GM21529 (cell line): Measurements from ENCODE around the gene GYS2.
"Not testable (repeated sequence)": the region's sequence is repeated elsewhere in the genome, so short reads cannot be mapped to it uniquely, and the experiment has no call there.

ENCODE experiments used
- ATAC-seq: cut with Tn5 transposase; IDR thresholded peaks from one replicate; pipeline ENCODE4 v1.9.1; 2021; ENCODE audit not compliant: unreplicated experiment

GYS2 gene

DNA sequence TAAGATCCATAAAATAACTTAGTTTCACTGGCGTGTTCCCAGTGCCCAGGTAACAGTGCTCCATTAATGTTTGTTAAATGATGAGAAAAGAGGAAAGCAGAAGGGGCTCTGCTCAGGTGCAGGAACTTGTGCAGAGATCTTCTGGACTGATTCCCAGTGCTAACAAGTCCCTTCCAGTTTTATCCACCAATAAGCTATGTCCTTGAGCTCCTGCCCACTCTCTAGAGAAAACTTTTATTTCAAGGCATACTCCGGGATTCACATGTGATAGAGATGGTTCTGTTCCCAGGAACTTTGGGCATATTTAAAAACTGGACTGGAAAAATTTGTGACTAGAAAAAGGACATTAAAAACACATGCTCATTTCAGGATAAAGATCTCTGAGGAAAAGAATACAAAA, 1.9 kb downstream of the GYS2 start:
- no peak for ATAC-seq

DNA sequence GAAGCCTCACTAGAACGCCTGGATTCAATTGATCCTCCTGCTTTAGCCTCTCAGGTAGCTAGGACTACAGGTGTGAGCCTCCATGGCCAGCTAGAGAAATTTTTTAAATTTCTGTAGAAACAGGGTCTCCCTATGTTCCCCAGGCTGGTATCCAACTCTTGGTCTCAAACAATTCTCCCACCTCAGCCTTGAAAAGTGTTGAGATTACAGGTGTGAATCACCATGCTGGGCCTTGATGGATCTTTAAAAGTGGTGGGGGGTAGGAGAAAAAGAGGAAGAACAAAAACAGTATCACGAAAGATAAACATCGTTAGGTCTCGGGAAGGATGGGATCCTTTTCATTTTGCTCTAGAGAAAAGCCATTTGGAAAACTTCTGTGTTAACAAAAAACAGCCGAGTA, 4.5 kb downstream of the GYS2 start:
- no peak for ATAC-seq

DNA sequence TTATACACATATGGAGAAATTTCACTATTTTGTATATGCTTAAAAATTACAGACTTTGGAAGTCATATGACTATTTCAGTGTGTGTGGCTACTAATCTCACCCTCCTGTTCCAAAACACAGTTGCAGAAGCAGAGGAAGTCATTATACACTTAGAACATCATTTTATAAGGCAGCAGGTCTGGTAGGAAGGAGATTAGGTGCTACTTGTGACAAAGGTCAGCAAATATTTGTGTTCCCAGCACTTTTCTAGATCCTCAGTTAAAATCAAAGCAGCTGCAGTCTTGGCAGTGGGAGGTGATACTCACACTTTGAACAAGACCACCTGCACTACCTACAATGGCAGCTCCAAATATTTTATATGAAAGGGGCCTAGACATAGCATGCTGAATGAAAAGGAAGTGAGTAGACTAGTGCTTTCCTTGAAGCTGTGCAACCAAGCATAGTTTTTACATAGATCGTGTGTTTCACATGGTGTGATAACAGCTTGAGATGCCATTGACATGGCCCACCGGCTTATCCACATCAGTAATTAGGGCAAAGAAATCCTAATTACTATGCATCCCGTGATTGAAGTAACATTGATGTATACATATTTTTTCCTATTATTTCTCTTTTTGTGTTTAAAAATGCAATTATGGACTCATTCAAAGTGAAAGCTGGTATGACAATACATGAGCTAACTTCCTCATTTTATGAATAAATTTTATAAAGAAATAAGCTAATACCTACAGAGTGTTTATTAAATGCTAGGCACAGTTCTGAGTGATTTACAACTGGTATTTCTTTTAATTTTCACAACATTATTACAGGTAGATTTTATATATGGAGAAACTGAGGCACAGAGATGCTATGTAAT, 5.3 kb downstream of the GYS2 start:
- no peak for ATAC-seq

DNA sequence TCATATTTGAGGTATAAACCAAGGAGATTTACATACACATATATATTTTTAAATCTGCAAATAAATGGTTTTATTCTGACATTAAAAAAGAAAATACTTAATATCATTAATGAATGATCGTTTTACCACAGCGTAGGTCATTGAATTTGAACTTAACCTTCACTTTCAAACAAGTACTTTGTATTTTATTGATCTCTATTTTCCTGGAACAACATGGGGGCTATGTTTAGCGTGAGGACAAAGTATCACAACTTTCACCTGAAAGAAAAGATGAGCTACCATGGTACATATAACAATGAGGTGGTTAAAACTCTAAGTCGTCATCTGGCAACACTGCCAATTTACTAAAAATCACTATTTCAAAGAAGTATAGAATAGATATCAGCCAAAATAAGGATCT, 6.0 kb downstream of the GYS2 start:
- ATAC-seq, result no peak

DNA sequence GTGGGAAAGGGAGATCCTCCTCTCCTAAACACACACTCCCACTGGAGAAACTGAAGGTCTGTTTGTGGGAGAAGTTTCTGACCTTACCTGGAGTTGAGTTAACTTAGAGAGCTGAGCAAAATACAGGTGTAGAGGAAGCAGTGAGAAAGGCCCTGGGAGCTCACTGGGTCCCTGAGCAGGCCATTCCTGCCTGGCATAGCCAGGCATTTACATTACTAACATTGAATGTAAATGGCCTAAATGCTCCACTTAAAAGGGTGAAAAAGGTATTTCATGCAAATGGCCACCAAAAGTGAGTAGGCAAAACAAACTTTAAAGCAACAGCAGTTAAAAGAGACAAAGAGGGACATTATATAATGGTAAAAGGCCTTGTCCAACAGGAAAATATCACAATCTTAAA, 9.3 kb downstream of the GYS2 start:
- not testable (repeated sequence) for ATAC-seq

DNA sequence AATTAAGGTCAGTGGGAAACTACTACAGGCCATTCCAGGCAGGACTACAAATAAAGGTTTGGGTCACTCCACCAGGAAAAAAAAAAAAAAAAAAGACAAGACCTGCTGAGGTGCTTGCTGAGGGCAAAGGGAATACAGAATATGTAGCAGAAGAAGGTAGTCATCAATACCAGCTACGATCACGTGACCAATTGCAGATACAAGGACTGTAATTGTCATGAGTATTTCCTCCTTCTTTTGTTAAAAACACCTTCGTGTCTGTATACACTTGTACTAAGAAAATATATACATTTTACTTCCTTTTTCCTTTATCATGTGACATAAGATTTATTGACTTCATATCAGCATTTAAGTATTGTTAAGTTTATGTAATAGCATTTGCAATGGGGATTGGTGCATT, 19.2 kb downstream of the GYS2 start:
- ATAC-seq, result no peak

DNA sequence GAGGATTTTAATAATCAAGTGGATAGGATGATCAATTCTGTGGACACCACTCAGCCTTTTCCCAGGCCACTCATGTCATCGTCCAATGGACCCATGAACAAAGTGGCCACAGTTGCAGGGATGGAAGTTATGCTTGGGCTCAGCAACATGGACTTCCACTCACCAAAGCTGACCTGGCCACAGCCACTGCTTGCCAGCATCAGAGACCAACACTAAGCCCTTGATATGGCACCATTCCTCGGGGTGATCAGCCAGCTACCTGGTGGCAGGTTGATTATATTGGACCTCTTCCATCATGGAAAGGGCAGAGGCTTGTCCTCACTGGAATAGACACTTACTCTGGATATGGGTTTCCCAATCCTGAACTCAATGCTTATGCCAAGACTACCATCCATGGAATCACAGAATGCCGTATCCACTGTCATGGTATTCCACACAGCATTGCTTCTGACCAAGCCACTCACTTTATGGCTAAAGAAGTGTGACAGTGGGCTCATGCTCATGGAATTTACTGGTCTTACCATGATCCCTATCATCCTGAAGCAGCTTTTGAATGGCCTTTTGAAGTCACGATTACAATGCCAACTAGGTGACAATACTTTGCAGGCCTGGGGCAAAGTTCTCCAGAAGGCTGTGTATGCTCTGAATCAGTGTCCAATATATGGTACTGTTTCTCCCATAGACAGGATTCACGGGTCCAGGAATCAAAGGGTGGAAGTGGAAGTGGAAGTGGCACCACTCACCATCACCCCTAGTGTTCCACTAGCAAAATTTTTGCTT, 20.1 kb downstream of the GYS2 start:
- not testable (repeated sequence) for ATAC-seq

DNA sequence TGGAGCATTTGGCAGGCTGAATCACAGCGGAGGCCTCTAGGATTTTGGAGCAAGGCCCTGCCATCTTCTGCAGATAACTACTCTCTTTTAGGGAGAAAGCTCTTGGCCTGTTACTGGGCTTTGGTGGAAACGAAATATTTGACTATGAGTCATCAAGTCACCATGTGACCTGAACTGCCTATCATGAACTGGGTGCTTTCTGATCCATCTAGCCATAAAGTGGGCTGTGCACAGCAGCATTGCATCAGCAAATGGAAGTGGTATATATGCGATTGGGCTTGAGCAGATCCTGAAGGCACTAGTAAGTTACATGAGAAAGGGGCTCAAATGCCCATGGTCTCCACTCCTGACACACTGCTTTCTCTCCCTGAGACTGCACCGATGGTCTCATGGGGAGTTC, 21.1 kb downstream of the GYS2 start:
- no peak for ATAC-seq

DNA sequence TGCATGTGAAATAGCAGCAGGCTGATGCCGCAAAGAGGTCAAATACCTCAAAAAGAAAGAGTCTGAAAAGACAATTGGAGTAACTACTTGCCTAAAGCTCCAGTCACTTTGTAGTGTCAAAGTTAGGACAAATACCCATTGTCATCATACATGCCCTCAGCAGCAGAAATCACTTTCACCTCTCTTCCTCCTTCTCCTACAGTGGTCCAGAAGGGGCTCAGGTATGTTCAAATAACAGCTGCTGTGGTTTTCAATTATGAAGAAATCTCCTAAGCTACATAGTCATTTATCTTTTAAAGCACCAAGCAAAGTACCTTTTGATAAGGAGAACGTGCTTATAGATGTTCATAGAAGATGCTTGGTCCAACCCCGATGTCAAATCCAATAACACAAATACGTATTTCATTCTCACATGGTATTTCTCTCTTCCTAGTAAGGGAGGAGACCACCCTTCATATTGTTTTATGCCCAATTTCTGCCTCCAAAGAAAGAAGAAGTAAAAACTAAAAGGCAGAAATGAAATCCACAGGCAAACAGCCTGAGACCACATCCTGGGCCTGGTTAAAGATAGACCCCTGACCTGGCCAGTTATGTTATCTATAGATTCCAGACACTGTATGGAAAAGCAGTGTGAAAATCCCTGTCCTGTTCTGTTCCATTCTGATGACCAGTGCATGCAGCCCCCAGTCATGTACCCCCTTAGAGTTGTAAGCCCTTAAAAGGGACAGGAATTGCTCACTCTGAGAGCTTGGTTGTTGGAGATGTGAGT, 23.7 kb downstream of the GYS2 start:
- ATAC-seq, result no peak

DNA sequence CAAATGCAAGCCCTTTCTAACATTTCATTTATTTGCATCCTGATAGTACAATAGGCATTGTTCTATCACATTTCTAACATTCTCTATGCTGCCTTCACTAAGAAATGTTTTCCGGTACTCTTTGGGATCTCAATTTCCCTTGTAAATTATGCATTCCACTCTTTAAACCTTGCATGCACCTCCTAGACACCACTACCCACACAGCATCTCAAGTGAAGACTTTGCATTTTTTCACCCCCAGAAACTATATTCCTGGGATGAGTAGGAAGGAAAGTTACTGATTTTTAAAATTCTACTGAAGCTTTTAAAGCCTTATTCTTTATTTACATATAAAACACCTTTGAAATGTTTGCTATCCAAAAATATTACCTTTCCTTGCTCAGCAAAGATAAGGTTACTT, 27.1 kb downstream of the GYS2 start:
- no peak for ATAC-seq

DNA sequence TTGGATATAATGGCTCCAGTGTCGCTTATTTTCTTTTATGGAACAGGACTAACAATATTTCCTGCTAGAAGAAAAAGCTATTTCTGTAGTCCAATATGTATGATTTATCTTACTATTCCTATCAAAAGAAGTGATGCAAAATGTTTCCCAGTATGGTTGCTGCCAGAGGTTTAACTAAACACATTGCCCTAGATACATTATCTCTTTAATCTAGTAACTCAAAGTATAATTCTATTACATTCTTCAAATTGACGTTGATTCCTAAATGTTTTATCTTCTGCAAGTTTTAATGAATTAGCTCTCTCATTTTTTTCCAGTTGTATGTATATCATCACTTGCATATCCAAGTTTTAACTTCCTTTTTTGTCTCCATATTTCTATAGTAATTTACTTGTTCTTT, 28.2 kb downstream of the GYS2 start:
- ATAC-seq, result no peak

DNA sequence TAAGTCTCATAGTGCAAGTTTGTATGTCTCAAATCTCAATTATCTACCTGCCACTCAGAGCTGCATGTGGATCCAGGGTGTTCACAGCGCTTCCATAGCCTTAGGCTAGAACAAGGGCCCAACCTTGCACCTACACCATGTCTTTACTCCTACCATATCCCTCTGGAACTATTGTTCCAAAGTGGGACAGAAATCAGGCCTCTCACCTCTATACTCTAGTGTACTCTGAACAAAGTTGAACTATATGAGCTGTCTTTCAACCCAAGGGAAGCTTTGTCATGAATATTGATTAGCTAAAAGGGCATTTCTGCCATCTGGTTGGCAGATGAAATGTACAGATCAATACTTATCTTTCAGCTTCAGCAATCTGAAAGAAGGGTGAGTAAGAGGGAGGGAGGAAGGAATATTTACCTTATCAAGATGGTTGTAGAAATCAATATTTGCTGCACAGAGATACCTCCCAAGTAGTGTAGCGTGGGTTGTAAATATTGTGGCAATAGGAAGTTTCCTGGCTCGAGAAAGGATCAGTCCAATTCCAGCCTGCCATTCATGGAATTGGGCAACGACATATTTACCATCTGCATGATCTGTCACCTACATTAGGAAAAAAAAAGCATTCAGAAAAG, 30.8 kb downstream of the GYS2 start:
- no peak for ATAC-seq

DNA sequence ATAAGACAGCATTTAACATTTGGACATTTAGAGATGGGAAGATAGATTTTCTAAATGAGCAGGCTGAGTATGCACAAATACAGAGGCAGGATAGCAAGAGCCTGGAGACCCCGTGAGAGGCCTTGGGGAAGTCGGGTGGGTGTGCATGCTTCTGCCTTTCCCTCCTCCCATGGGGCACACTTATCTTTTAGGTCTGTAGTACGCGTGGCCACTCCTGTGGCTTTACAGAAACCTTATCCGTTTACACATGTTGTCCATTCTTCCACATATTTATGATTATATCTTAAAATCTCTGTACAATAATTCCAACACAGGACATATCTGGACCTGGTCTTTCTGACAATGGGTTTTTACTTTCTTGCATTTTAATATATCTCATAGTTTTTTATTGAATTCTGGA, 33.6 kb downstream of the GYS2 start:
- ATAC-seq, result no peak

DNA sequence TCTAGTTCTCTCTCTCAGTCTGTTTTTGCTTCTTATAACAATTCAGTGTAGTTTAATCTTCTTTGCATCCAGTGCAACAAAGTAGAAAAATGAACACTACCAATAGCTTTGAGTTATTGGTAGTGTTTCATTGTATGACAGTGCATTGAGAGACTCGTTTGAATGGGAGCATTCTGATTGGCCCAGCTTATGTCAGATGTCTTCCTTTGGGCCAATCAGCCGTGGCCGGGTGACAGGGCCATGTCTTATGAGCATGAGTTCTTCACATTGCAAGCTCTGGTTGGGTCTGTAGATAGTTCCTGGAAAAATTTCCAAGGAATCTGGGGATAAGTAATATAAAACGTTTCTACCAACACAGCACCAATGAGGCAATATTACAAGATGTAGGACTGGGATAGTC, 36.5 kb downstream of the GYS2 start:
- ATAC-seq, result no peak

DNA sequence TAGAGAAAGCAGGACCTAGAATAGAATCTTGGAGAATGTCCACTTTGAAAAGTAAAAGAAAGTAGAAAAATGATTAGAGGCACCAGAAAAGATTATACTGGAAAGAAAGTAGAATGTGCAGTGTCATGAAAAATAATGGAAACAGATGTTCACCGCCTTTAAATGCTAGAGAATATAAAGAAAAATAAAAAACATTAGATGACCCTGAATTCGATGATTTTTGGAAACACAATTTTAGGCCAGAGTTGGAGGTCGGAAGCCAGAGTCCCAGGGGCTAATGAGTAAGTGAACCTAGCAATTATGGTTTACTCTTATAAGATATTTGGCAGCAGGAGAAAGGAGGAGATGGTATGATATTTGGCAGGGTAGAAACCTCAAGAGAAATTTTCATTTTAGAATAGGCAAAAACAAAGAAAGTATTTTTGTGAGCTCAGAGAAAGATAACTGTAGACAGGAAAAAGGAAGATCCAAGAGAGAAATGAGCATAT, 37.7 kb downstream of the GYS2 start:
- ATAC-seq, result no peak

DNA sequence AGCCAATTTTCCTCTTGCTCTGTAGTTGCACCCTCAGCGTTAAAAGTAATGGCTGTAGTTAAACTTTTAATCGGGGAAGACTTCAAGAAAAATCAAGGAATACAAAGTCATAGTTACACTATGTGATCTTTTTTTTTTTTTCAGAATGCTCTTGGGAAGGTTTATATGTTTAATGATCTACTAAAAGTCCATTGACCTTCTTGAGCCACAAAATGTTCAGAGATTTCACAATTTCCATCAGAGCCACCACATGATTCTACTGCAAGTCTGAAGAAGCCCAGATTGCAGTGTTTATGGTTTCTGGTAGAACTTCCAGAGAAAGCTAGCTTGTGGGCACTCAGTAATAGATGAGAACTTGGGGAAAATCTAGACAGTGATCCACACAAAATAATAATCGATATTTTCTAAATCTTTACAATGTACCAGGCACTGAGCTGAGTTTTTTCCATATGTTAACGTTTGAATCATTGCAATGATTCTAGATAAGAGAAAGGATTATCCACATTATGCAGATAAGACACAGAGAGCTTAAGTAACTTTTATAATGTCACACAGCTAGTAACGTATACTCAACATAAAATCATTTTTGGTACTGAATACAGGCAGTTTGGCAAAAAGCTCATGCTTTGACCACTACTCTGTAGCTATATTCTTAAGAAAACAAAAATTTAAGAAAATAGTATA, 38.3 kb downstream of the GYS2 start:
- ATAC-seq, result no peak

DNA sequence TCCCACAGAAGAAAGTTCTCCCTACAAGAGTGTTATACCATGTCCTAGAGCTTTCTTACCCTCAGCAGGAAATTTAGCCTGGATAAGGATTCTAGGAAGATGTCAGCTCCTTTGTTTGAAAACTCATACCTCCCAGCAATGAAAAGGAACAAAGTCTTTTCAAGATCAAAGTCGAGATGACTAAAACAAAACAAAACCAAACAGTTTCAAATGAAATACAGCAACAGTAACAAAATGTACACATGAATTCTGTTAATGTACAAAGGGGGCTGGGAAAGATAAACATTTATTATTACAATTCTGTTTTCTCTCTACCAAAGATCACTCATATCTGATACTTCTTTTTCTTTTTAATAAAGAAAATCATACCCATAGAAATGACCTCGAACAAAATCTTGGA, 41.8 kb downstream of the GYS2 start:
- ATAC-seq, result no peak

DNA sequence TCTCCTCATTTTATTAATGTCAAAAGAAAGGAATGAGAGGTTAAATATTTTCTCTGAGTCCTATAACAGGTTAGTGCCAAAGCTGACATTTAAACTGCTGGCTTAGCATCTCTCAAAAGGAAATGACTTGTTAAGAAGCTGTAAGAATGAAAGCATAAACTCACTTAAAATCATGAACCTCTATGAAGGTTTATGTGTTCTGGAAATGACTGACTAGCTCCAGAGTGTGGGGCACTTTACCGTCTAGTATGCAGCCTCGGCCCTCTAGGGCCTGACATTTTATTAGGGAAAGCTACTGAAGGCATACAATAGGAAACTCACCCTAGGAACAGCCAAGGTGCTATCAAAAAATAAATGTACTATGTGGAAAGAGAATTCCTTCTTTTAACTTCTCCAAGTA, 43.5 kb downstream of the GYS2 start:
- no peak for ATAC-seq

DNA sequence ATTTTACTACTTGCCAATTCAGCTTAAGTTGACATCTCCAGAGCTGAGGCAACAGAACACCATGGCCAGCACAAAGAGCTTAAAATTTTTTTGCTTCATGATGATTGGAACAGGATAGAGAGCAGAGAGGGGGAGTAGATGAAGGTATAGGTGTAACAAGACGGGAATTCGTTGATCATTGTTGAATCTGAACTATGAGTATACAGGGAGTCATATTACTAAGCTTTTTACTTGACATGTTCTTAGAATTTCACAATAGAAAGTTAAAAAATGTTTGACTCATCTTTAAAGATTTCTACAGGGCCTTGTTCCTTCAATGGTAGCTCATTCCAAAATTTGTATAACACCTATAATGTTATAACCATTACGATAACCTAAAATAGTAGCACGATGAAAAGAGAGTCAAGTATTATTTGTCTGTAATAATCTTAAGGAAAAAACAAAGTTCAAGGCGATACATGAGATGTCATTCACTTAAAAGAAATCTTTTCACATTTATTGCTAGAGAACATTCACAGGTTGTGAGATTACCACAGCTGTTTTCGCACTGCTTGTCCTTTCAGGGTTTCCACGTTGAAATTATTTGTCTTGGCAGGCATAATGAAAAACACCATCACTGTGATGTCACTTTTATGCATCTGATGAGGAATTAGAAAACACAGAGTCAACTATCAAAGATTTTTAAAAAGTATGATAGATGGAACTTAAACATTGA, 44.6 kb downstream of the GYS2 start:
- ATAC-seq, result no peak
